CD4-positive, alpha-beta T cell (primary cell): ENCODE measurements around the gene SNX19. TPM values are rescaled to one million over a fixed set of nuclear protein-coding genes. Genes with fewer than 3 reads are reported as not detected.

Experiments used
- ATAC-seq: fragments of 200-7000 bp; cut with Tn5 transposase; one replicate; pipeline ENCODE4 v1.10.0; 2022; ENCODE audit warnings: mild to moderate bottlenecking; ENCODE audit not compliant: poor library complexity
- CTCF ChIA-PET: fragments of 350-600 bp; sonication (Branson Sonifier 250); formaldehyde crosslinking; loops from one replicate; lab custom pipeline; 2021; ENCODE audit warnings: antibody characterized with exemption, inconsistent platforms; lab: Charles Lee
- POLR2A ChIA-PET: fragments of 350-600 bp; sonication (Branson Sonifier 250); formaldehyde crosslinking; loops from one replicate; lab custom pipeline; 2021; ENCODE audit warnings: antibody characterized with exemption, inconsistent platforms; lab: Charles Lee
- DNase-seq, 14 experiments: peaks; one replicate each; pipeline ENCODE4 v3.0.0-alpha.2; 2013 to 2020; ENCODE audit warnings: mixed read lengths in 2 of 14
- H3K27ac ChIP-seq, 2 donors: one replicate each; pipeline versions ENCODE4 v1.5.1 to v1.7.0; 2013; ENCODE audit warnings: low read length in 2 of 2, low read depth in 1 of 2, mild to moderate bottlenecking in 1 of 2
- H3K27me3 ChIP-seq, 2 experiments: 1 replicate in 1 of 2; 2 replicates in 1 of 2; pipeline versions ENCODE4 v1.6.1 to v1.7.0; 2013; ENCODE audit warnings: low read length in 2 of 2, control low read depth in 1 of 2, mild to moderate bottlenecking in 1 of 2, moderate library complexity in 1 of 2; ENCODE audit not compliant: insufficient read depth in 2 of 2, control insufficient read depth in 1 of 2
- H3K36me3 ChIP-seq: one replicate; pipeline ENCODE4 v1.6.1; 2013; ENCODE audit warnings: low read length, control low read depth; ENCODE audit not compliant: insufficient read depth
- H3K4me1 ChIP-seq: one replicate; pipeline ENCODE4 v1.6.1; 2013; ENCODE audit warnings: low read length, control low read depth; ENCODE audit not compliant: insufficient read depth
- H3K4me3 ChIP-seq: one replicate; pipeline ENCODE4 v1.5.1; 2013; ENCODE audit warnings: mild to moderate bottlenecking, low read length, moderate library complexity
- H3K9me3 ChIP-seq, 2 experiments: 1 replicate in 1 of 2; 2 replicates in 1 of 2; pipeline versions ENCODE4 v1.6.1 to v1.7.0; 2013; ENCODE audit warnings: low read length in 2 of 2, mild to moderate bottlenecking in 2 of 2, control low read depth in 1 of 2, moderate library complexity in 1 of 2; ENCODE audit not compliant: control insufficient read depth in 1 of 2, insufficient read depth in 1 of 2
- H3K27ac Mint-ChIP-seq: one replicate; pipeline ENCODE4 v1.8.0; 2020; ENCODE audit warnings: mixed read lengths
- H3K27me3 Mint-ChIP-seq: one replicate; pipeline ENCODE4 v1.8.0; 2021; ENCODE audit warnings: mixed read lengths
- H3K36me3 Mint-ChIP-seq: one replicate; pipeline ENCODE4 v1.8.0; 2021; ENCODE audit warnings: low read depth, mixed read lengths
- H3K4me1 Mint-ChIP-seq: one replicate; pipeline ENCODE4 v1.8.0; 2021; ENCODE audit warnings: low read depth, mixed read lengths
- H3K4me3 Mint-ChIP-seq: one replicate; pipeline ENCODE4 v1.8.0; 2020; ENCODE audit warnings: mild to moderate bottlenecking, mixed read lengths
- H3K9me3 Mint-ChIP-seq: one replicate; pipeline ENCODE4 v1.8.0; 2020; ENCODE audit warnings: mixed read lengths
- intact Hi-C, 2 experiments: fragments of 100-400 bp; cut with DNase I in 1 of 2; cut with micrococcal nuclease in 1 of 2; formaldehyde crosslinking; loops; one replicate each; pipeline versions ENCODE4 v1.15.1 to v1.9.0; 2023 to 2025; cut with DNase I, micrococcal nuclease
- polyA plus RNA-seq, 2 donors: library from polyadenylated mRNA; unstranded; fragments of 120-200 nt; gene quantifications; one replicate each; pipeline ENCODE4 v1.2.1, GENCODE V29; 2013
- total RNA-seq, 174 experiments: library from RNA in 2 of 174; stranded (reverse) in 2 of 174; gene quantifications; one replicate each; pipeline ENCODE4 v1.2.3 and lab custom pipeline; 2021 to 2026
- TF ChIP-seq, protein P1 (sequence below): fragments of 200-600 bp; IDR thresholded peaks from one replicate; pipeline ENCODE4 v1.8.0; 2022; ENCODE audit warnings: antibody characterized with exemption, mild to moderate bottlenecking

The SNX19 gene, protein sequence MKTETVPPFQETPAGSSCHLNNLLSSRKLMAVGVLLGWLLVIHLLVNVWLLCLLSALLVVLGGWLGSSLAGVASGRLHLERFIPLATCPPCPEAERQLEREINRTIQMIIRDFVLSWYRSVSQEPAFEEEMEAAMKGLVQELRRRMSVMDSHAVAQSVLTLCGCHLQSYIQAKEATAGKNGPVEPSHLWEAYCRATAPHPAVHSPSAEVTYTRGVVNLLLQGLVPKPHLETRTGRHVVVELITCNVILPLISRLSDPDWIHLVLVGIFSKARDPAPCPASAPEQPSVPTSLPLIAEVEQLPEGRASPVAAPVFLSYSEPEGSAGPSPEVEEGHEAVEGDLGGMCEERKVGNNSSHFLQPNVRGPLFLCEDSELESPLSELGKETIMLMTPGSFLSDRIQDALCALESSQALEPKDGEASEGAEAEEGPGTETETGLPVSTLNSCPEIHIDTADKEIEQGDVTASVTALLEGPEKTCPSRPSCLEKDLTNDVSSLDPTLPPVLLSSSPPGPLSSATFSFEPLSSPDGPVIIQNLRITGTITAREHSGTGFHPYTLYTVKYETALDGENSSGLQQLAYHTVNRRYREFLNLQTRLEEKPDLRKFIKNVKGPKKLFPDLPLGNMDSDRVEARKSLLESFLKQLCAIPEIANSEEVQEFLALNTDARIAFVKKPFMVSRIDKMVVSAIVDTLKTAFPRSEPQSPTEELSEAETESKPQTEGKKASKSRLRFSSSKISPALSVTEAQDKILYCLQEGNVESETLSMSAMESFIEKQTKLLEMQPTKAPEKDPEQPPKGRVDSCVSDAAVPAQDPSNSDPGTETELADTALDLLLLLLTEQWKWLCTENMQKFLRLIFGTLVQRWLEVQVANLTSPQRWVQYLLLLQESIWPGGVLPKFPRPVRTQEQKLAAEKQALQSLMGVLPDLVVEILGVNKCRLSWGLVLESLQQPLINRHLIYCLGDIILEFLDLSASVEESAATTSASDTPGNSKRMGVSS
- total RNA-seq = 10 to 100 TPM; 41.2 to 43.8 TPM
- polyA plus RNA-seq (2013, experiment 1 of 2) = 29.6 TPM
- 36.3 TPM for polyA plus RNA-seq (2013, experiment 2 of 2)
- total RNA-seq (lab: John Stamatoyannopoulos, UW) = 50.4 to 182 (median 92.6) reads per million in 172 experiments

DNA sequence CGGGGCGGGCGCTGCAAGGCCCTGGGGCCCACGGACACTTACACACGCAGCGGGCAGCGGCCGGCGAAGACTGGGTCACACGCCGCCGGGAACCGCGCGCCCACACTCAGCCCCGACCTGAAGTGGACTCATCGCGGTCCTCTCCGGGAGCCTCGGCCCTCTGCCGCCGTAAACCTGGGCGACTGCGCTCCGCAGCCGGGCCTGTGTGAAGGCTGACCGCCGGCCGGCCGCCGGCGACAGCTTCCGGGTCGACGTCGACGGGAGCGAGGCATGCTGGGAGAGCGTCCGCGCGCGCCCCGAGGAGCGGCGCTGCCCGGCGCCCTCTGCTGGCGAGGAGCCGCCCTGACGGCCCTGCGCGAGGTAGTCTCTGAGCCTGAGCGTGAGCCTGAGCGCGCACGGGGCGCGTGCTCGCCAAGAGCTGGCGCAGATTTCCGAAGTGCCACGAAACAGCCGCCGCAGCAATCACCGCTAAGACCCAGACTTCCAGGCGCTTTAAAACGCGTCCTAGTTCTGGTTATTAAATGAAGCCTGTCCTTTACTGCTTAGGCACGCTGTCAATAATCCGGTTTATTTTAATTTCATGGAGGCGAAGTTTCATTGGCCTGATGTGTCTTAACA lies at the start of gene SNX19:
SNX19 (minus strand) TSS at position 242 of the 618 bp plus-strand sequence. CDS start 540 bp downstream, outside the sequence.
- ChIA-PET CTCF (interaction anchor here (0.6 to 2.2 kb wide), 14 partner anchors 11 to 704 kb away, joined by 3 to 21 read pairs (median 4); no protein-coding TSS in a partner anchor), POLR2A (interaction anchor here (0.6 to 2.4 kb wide), 8 partner anchors 9 to 913 kb away, joined by 3 to 13 read pairs (median 4); partner anchors contain the start of gene PRDM10)
- Mint-ChIP-seq H3K4me3 (peak within 1 kb of the TSS; percentile 91), H3K36me3 (peaks cover 53% of the 10 kb centered on the region), H3K27me3 (peaks cover 11% of the 10 kb centered on the region), H3K4me1 (peaks cover 52% of the 10 kb centered on the region), H3K9me3 (peaks cover 6% of the 10 kb centered on the region), H3K27ac (peak within 1 kb of the TSS; percentile 87)
- no peaks in the 10 kb centered on the region for H3K27me3 ChIP-seq
- intact Hi-C loops = loop anchor here in 1 of 2 experiments (5.0 to 10.0 kb wide), 4 partner anchors 599 to 1634 kb away; partner anchors contain the start of gene NFRKB
- peaks cover 28% of the 10 kb centered on the region for H3K36me3 ChIP-seq
- H3K27ac ChIP-seq = peak within 1 kb of the TSS; percentile 71 to 72
- DNase-seq (peak; percentile 79 to 96 (median 90)), ATAC-seq (peak; percentile 99)
- peaks cover 16 to 24% of the 10 kb centered on the region in 2 experiments for H3K9me3 ChIP-seq
- H3K4me1 ChIP-seq = peaks cover 28% of the 10 kb centered on the region
- TF ChIP-seq, protein P1, sequence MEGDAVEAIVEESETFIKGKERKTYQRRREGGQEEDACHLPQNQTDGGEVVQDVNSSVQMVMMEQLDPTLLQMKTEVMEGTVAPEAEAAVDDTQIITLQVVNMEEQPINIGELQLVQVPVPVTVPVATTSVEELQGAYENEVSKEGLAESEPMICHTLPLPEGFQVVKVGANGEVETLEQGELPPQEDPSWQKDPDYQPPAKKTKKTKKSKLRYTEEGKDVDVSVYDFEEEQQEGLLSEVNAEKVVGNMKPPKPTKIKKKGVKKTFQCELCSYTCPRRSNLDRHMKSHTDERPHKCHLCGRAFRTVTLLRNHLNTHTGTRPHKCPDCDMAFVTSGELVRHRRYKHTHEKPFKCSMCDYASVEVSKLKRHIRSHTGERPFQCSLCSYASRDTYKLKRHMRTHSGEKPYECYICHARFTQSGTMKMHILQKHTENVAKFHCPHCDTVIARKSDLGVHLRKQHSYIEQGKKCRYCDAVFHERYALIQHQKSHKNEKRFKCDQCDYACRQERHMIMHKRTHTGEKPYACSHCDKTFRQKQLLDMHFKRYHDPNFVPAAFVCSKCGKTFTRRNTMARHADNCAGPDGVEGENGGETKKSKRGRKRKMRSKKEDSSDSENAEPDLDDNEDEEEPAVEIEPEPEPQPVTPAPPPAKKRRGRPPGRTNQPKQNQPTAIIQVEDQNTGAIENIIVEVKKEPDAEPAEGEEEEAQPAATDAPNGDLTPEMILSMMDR = peak; percentile 85
- H3K4me3 ChIP-seq = peak within 1 kb of the TSS; percentile 87

DNA sequence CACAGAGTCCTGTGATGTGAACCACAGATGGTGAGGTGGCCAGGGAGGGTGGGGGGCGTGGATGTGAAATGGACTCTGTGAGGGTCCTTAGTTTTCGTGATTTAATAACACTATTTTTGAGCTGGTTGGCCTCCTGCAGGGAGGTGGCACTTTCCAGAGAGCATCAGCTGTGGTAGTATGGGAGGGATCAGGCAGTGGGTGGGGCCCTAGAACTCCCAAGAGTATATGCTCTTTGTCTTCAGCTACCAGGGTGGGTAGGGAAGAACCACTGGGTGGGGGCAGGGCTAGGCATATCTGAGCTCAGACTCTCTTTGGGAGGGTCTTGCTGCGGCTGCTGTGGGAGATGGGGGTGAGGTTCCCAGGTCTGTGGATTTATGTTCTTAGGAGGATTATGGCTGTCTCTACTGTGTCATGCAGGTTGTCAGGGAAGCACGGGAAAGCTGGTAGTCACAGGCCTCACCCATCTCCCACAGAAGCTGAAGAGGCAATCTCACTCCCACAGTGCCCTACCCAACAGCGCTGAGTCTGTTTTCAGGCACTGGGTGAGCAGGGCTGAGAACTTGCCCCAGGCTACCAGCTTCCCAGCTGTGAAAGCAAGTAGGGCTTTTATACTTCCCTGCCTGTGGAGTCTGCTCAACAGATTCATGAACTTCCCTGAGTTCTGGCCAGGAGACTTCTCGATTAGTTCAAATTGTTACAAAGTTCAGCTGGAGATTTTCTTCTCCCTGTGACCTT lies 47.9 kb upstream of the SNX19 start:
- POLR2A ChIA-PET = no interaction called here
- no peak for ATAC-seq

More for the DNA sequence above, 47.9 kb upstream of the SNX19 start:
- H3K4me3 Mint-ChIP-seq = no peak overlapping the region
- H3K4me3 ChIP-seq = no peak overlapping the region
- DNase-seq = no peak
- H3K4me1 ChIP-seq = no peaks in the 10 kb centered on the region
- no peaks in the 10 kb centered on the region for H3K36me3 Mint-ChIP-seq
- no peaks in the 10 kb centered on the region for H3K4me1 Mint-ChIP-seq
- H3K27me3 Mint-ChIP-seq = peaks cover 21% of the 10 kb centered on the region
- no peak overlapping the region for H3K27ac ChIP-seq
- H3K36me3 ChIP-seq = no peaks in the 10 kb centered on the region
- CTCF ChIA-PET = no interaction called here
- H3K27ac Mint-ChIP-seq = no peak overlapping the region
- TF ChIP-seq, protein P1 = no peak
- H3K27me3 ChIP-seq = no peaks in the 10 kb centered on the region
- intact Hi-C loops = no loop called here
- no peaks in the 10 kb centered on the region for H3K9me3 ChIP-seq
- peaks cover 2% of the 10 kb centered on the region for H3K9me3 Mint-ChIP-seq
